HEK293T (cell line): ENCODE results near the gene FAM53B.

Experiments used
- CTBP1 ChIP-seq: fragments of 450-650 bp; IDR thresholded peaks from 2 replicates; pipeline ENCODE4 v1.6.1; 2016; ENCODE audit warnings: borderline replicate concordance
- ELF4 ChIP-seq: fragments of 450-650 bp; IDR thresholded peaks from 2 replicates; pipeline ENCODE4 v1.6.1; 2017; ENCODE audit warnings: antibody characterized with exemption
- FOXA1 ChIP-seq: fragments of 450-650 bp; IDR thresholded peaks from 2 replicates; pipeline ENCODE4 v1.6.1; 2016; ENCODE audit warnings: mild to moderate bottlenecking
- FOXK2 ChIP-seq: fragments of 450-650 bp; IDR thresholded peaks from 2 replicates; pipeline ENCODE4 v1.6.1; 2016; ENCODE audit warnings: mild to moderate bottlenecking
- FOXM1 ChIP-seq: fragments of 450-650 bp; IDR thresholded peaks from 2 replicates; pipeline ENCODE4 v1.6.1; 2017; ENCODE audit warnings: mild to moderate bottlenecking, borderline replicate concordance
- HDGF ChIP-seq: fragments of 450-650 bp; IDR thresholded peaks from 2 replicates; pipeline ENCODE4 v1.6.1; 2017; ENCODE audit warnings: antibody characterized with exemption, borderline replicate concordance
- L3MBTL2 ChIP-seq: fragments of 450-650 bp; conservative IDR thresholded peaks from 2 replicates; pipeline ENCODE4 v1.6.1; 2016; ENCODE audit warnings: mild to moderate bottlenecking
- LEF1 ChIP-seq: fragments of 450-650 bp; IDR thresholded peaks from 2 replicates; pipeline ENCODE4 v1.6.1; 2017; ENCODE audit warnings: mild to moderate bottlenecking, borderline replicate concordance
- SP1 ChIP-seq: fragments of 450-650 bp; IDR thresholded peaks from 2 replicates; pipeline ENCODE4 v1.6.1; 2017
- SUZ12 ChIP-seq: fragments of 450-650 bp; IDR thresholded peaks from 2 replicates; pipeline ENCODE4 v1.6.1; 2016; ENCODE audit warnings: mild to moderate bottlenecking
- TARDBP ChIP-seq: fragments of 450-650 bp; IDR thresholded peaks from 2 replicates; pipeline ENCODE4 v1.6.1; 2016

DNA sequence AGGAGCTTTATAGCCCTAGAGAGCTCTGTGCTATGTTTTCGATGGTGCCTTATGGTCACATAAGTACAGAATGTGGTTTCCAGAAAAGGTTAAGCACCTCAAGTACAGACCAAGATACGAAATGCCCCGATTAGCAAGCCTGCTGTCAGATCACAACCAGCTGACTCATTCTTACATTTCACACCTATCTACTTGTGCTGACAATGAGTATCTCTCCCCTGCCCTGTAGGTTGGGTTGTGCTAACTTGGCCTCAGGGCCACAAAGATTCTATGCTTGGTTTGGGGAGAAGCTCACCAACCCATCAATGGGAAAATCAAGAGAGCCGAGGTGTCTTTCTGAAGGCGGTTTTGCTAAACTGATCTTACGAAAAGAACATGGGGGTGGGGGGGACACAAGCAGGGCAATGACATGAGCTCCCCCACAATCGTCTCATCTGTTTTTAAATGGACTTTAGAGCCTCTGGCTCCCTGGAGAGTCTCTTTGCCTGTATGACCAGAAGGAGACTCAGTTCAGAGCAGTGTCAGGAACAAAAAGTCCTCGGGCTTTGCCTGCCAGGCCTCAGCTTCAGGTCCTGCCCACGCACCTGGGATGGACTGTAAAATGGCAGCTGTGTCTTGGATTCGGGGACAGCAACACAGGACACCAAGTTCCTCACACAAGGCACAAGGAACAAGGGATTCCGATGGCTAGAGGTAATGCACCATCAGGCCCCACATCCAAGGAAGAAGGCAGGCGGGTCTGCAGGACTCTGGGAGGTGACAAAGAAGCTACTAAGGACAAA, 55.1 kb downstream of the FAM53B start:
- TF ChIP-seq SP1: no peak
- no peak for TF ChIP-seq FOXA1
- no peak for TF ChIP-seq LEF1
- TF ChIP-seq TARDBP: no peak
- no peak for TF ChIP-seq CTBP1
- no peak for TF ChIP-seq FOXK2
- no peak for TF ChIP-seq HDGF
- TF ChIP-seq FOXM1: no peak
- TF ChIP-seq L3MBTL2: no peak
- TF ChIP-seq SUZ12: no peak
- no peak for TF ChIP-seq ELF4
